ENCODE data around the gene MEIG1. TPM values are rescaled to one million over a fixed set of nuclear protein-coding genes. Genes with fewer than 3 reads are reported as not detected.
A peak's percentile ranks its signal among the peaks of the same experiment; 100 is the strongest.
"Not testable (repeated sequence)": the region's sequence is repeated elsewhere in the genome, so short reads cannot be mapped to it uniquely, and the experiment has no call there.

The MEIG1 gene, protein sequence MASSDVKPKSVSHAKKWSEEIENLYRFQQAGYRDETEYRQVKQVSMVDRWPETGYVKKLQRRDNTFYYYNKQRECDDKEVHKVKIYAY
- 0.44 TPM in 1 of 2 replicates, not detected in the other for total RNA-seq

GRCh38 chr10:14959221-14960057 is at the start of gene MEIG1:
MEIG1 (plus strand) TSS chr10:14959388; CDS start chr10:14966469, 7,081 bp downstream.
- peak within 1 kb of the TSS; percentile 97 for H3K4me3 Mint-ChIP-seq
- intact Hi-C loops (cut with micrococcal nuclease) = loop anchor here (1.0 to 10.0 kb wide), 9 partner anchors 8 to 1615 kb away; partner anchors contain the start of genes CDNF, HSPA14, MSANTD7 and NMT2
- peak; percentile 91 for DNase-seq (ENCODE audit: low spot score)
- H3K4me1 Mint-ChIP-seq (ENCODE audit: low read depth) = peaks cover 22% of the 10 kb centered on the region
- no peaks in the 10 kb centered on the region for H3K36me3 Mint-ChIP-seq (ENCODE audit: low read depth)
- H3K27me3 Mint-ChIP-seq (ENCODE audit: insufficient read depth) = no peaks in the 10 kb centered on the region
- peak within 1 kb of the TSS; percentile 95 for H3K27ac Mint-ChIP-seq
- H3K9me3 Mint-ChIP-seq = no peaks in the 10 kb centered on the region

GRCh38 chr10:14910953-14911352 is 48.2 kb upstream of the MEIG1 start:
- Mint-ChIP-seq H3K27me3 (ENCODE audit: insufficient read depth) (no peaks in the 10 kb centered on the region), H3K4me3 (no peak overlapping the region), H3K9me3 (peaks cover 16% of the 10 kb centered on the region), H3K4me1 (ENCODE audit: low read depth) (peaks cover 29% of the 10 kb centered on the region), H3K27ac (no peak overlapping the region), H3K36me3 (ENCODE audit: low read depth) (peaks cover 73% of the 10 kb centered on the region)
- no peak for DNase-seq (ENCODE audit: low spot score)
- intact Hi-C loops (cut with micrococcal nuclease) = no loop called here

DNA sequence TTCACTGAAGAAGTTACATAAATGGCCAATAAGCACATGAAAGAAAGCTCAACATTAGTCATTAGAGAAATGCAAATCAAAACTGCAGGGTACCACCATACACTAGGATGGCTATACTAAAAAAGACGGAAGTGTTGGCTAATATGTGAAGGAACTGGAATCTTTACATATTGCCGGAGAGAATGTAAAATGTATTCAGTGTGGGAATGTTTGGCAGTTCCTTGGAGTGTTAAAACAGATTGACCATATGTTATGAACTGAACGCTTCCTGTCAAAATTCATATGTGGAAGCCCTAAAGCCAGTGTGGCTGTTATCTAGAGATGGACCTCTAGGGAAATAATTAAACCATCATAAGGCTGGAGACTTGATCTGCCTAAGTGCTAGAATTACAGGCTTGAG is 47.4 kb upstream of the MEIG1 start:
- intact Hi-C loops (cut with micrococcal nuclease) = no loop called here
- H3K27me3 Mint-ChIP-seq (ENCODE audit: insufficient read depth) = no peaks in the 10 kb centered on the region
- DNase-seq (ENCODE audit: low spot score) = no peak
- H3K9me3 Mint-ChIP-seq = peaks cover 21% of the 10 kb centered on the region
- H3K27ac Mint-ChIP-seq = no peak overlapping the region
- H3K4me3 Mint-ChIP-seq = no peak overlapping the region
- peaks cover 28% of the 10 kb centered on the region for H3K4me1 Mint-ChIP-seq (ENCODE audit: low read depth)
- peaks cover 79% of the 10 kb centered on the region for H3K36me3 Mint-ChIP-seq (ENCODE audit: low read depth)

DNA sequence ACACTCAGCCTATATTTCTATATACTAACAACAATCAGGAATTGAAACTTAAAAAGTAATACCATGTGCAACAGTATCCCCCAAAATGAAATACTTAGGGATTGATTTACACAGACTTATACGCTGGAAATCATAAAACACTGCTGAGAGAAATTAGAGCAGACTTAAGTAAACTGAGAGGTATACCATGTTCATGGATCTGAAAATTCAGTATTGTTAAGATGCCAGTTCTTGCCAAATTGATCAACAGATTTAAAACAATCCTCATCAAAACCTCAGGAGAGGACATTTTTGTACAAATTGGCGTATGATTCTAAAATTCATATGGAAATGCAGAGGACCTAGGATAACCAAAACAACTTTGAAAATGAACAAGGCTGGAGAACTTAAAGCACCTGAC is 42.6 kb upstream of the MEIG1 start:
- no peaks in the 10 kb centered on the region for H3K27me3 Mint-ChIP-seq (ENCODE audit: insufficient read depth)
- intact Hi-C loops (cut with micrococcal nuclease) = no loop called here
- no peak overlapping the region for H3K4me3 Mint-ChIP-seq
- peaks cover 37% of the 10 kb centered on the region for H3K9me3 Mint-ChIP-seq
- peaks cover 24% of the 10 kb centered on the region for H3K4me1 Mint-ChIP-seq (ENCODE audit: low read depth)
- no peak overlapping the region for H3K27ac Mint-ChIP-seq
- peaks cover 84% of the 10 kb centered on the region for H3K36me3 Mint-ChIP-seq (ENCODE audit: low read depth)
- DNase-seq (ENCODE audit: low spot score) = no peak

DNA sequence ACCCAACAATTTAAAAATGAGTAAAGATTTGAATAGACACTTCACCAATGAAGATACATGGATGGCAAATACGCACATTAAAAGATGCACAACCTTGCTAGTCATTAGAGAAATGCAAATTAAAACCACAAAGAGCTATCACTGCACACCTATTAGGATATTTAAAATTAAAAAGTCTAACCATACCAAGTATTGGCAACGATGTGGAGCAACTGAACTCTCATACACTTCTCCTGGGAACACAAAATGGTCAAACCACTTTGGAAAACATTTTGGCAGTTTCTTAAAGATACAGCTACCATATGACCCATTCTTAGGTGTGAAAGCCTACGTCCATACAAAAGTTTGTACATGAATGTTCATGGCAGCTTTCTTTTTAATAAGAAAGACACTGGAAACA is 41.4 kb upstream of the MEIG1 start:
- Mint-ChIP-seq H3K4me1 (ENCODE audit: low read depth) (peaks cover 24% of the 10 kb centered on the region), H3K36me3 (ENCODE audit: low read depth) (peaks cover 86% of the 10 kb centered on the region), H3K27ac (no peak overlapping the region), H3K27me3 (ENCODE audit: insufficient read depth) (no peaks in the 10 kb centered on the region), H3K4me3 (no peak overlapping the region), H3K9me3 (peaks cover 37% of the 10 kb centered on the region)
- intact Hi-C loops (cut with micrococcal nuclease) = no loop called here
- DNase-seq (ENCODE audit: low spot score) = no peak

DNA sequence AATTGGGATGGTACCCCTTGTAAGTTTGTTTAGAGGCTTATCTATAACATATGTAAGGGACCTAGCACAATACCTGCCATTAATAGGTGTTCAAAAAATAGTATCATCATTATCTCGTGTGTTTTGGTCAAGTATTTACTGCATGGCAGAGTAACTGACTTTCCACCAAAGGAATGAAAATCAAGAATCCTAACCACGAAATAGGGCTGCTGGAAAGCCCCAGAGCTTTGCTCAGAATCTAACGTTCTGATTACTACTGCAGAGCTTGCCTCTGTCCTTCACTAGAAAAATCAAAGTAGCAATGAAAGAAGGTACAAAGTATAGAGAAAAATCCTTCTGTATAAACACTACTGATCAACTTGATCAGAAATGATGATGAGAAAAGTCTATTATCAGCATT is 40.2 kb upstream of the MEIG1 start:
- peak overlapping the region; percentile 66 for H3K27ac Mint-ChIP-seq
- peaks cover 84% of the 10 kb centered on the region for H3K36me3 Mint-ChIP-seq (ENCODE audit: low read depth)
- peaks cover 32% of the 10 kb centered on the region for H3K9me3 Mint-ChIP-seq
- H3K4me1 Mint-ChIP-seq (ENCODE audit: low read depth) = peaks cover 24% of the 10 kb centered on the region
- H3K27me3 Mint-ChIP-seq (ENCODE audit: insufficient read depth) = no peaks in the 10 kb centered on the region
- no peak for DNase-seq (ENCODE audit: low spot score)
- no peak overlapping the region for H3K4me3 Mint-ChIP-seq
- intact Hi-C loops (cut with micrococcal nuclease) = no loop called here

DNA sequence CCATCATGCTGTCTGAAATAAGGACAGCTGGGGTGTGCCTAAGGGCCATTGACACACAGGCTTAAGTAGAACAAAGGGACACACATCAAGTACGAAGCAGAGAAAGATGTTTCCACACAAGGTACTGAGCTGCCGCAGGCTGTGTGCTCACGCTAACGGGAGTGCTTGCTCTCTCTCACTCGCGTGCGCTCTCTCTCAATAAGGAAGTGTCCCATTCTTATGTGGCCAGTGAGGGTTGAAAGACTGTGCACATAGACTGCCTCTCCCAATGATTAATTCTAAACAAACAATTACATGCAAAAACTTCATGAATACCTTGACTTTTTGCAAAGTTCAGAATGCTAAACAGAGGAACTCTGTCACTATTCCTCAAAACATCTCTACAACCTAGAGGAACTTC is 35.2 kb upstream of the MEIG1 start:
- DNase-seq (ENCODE audit: low spot score) = no peak
- intact Hi-C loops (cut with micrococcal nuclease) = no loop called here
- H3K27me3 Mint-ChIP-seq (ENCODE audit: insufficient read depth) = no peaks in the 10 kb centered on the region
- no peak overlapping the region for H3K27ac Mint-ChIP-seq
- peaks cover 7% of the 10 kb centered on the region for H3K4me1 Mint-ChIP-seq (ENCODE audit: low read depth)
- peaks cover 66% of the 10 kb centered on the region for H3K36me3 Mint-ChIP-seq (ENCODE audit: low read depth)
- no peak overlapping the region for H3K4me3 Mint-ChIP-seq
- peaks cover 3% of the 10 kb centered on the region for H3K9me3 Mint-ChIP-seq

DNA sequence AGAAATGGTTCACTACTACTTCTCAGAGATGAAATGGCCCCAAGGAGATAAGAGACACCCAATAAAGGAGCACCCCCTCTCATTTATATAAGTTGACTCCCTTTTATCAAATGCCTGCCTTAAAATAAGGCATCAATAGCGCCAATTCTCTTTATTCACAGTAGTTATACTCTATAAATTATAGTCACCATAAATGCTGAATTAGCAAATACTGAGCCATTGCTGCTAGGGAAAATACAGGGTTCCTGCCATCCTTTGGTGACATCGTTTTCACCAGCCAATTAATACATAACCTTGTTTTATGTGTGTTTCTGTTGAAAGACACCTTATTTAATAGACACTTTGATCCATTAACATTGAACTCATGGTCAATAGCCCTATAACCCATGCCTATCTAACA is 33.9 kb upstream of the MEIG1 start:
- H3K27me3 Mint-ChIP-seq (ENCODE audit: insufficient read depth) = no peaks in the 10 kb centered on the region
- DNase-seq (ENCODE audit: low spot score) = no peak
- no peak overlapping the region for H3K27ac Mint-ChIP-seq
- no peaks in the 10 kb centered on the region for H3K9me3 Mint-ChIP-seq
- no peak overlapping the region for H3K4me3 Mint-ChIP-seq
- no peaks in the 10 kb centered on the region for H3K4me1 Mint-ChIP-seq (ENCODE audit: low read depth)
- H3K36me3 Mint-ChIP-seq (ENCODE audit: low read depth) = peaks cover 53% of the 10 kb centered on the region
- intact Hi-C loops (cut with micrococcal nuclease) = no loop called here

DNA sequence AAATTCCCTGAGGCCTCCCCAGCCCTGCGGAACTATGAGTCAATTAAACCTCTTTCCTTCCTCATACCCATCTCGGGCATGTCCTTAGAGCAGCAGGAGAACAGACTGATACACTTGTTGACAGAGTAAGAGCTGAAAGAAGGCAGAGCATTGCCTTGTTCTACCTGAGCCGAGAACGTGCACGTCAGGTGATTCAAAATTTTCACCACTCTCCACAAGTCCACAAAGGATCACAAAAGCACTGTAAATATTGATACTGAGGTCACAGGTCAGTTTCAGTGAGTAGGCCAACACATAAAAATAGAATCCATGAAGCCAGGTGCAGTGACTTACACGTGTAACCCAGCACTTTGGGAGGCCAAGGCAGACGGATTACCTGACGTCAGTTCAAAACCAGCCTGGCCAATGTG is 33.1 kb upstream of the MEIG1 start:
- Mint-ChIP-seq H3K4me3 (no peak overlapping the region), H3K36me3 (ENCODE audit: low read depth) (peaks cover 50% of the 10 kb centered on the region), H3K9me3 (no peaks in the 10 kb centered on the region), H3K27ac (no peak overlapping the region), H3K4me1 (ENCODE audit: low read depth) (no peaks in the 10 kb centered on the region), H3K27me3 (ENCODE audit: insufficient read depth) (no peaks in the 10 kb centered on the region)
- intact Hi-C loops (cut with micrococcal nuclease) = no loop called here
- no peak for DNase-seq (ENCODE audit: low spot score)

GRCh38 chr10:14926722-14927416 is 32.3 kb upstream of the MEIG1 start:
- no peak for DNase-seq (ENCODE audit: low spot score)
- H3K4me1 Mint-ChIP-seq (ENCODE audit: low read depth) = no peaks in the 10 kb centered on the region

GRCh38 chr10:14930610-14931009 is 28.6 kb upstream of the MEIG1 start:
- no peak overlapping the region for H3K4me3 Mint-ChIP-seq
- intact Hi-C loops (cut with micrococcal nuclease) = no loop called here
- no peaks in the 10 kb centered on the region for H3K27me3 Mint-ChIP-seq (ENCODE audit: insufficient read depth)
- DNase-seq (ENCODE audit: low spot score) = no peak
- peaks cover 46% of the 10 kb centered on the region for H3K36me3 Mint-ChIP-seq (ENCODE audit: low read depth)
- H3K4me1 Mint-ChIP-seq (ENCODE audit: low read depth) = no peaks in the 10 kb centered on the region
- no peak overlapping the region for H3K27ac Mint-ChIP-seq
- no peaks in the 10 kb centered on the region for H3K9me3 Mint-ChIP-seq

More at GRCh38 chr10:14926722-14927416, 32.3 kb upstream of the MEIG1 start:
- Mint-ChIP-seq H3K27me3 (ENCODE audit: insufficient read depth) (no peaks in the 10 kb centered on the region), H3K27ac (no peak overlapping the region), H3K4me3 (no peak overlapping the region), H3K36me3 (ENCODE audit: low read depth) (peaks cover 44% of the 10 kb centered on the region), H3K9me3 (no peaks in the 10 kb centered on the region)
- intact Hi-C loops (cut with micrococcal nuclease) = no loop called here

- intact Hi-C loops (cut with micrococcal nuclease) = no loop called here
- no peaks in the 10 kb centered on the region for H3K4me1 Mint-ChIP-seq (ENCODE audit: low read depth)
- H3K36me3 Mint-ChIP-seq (ENCODE audit: low read depth) = peaks cover 38% of the 10 kb centered on the region
- H3K27ac Mint-ChIP-seq = no peak overlapping the region
- H3K9me3 Mint-ChIP-seq = no peaks in the 10 kb centered on the region
- DNase-seq (ENCODE audit: low spot score) = no peak
- H3K4me3 Mint-ChIP-seq = no peak overlapping the region
- H3K27me3 Mint-ChIP-seq (ENCODE audit: insufficient read depth) = no peaks in the 10 kb centered on the region
These were observed 22.6 kb upstream of the MEIG1 start for GRCh38 chr10:14936584-14936983.

GRCh38 chr10:14938971-14939370 is 20.2 kb upstream of the MEIG1 start:
- H3K27me3 Mint-ChIP-seq (ENCODE audit: insufficient read depth); H3K4me3 Mint-ChIP-seq; H3K27ac Mint-ChIP-seq; H3K9me3 Mint-ChIP-seq; H3K4me1 Mint-ChIP-seq (ENCODE audit: low read depth); DNase-seq (ENCODE audit: low spot score); intact Hi-C loops (cut with micrococcal nuclease): not testable (repeated sequence)
- peaks cover 29% of the 10 kb centered on the region for H3K36me3 Mint-ChIP-seq (ENCODE audit: low read depth)

Data from activated T-helper 1 cell treated with anti-CD3 and anti-CD28 coated beads, Interleukin-12 subunit alpha, Interleukin-12 subunit beta, Interleukin-2, Interleukin-4 antibody, amounts not matched to agents 30 ng/mL and 10 ng/mL and 1 ng/mL, durations not matched to agents 14 hours and 24 hours and 36 hours (primary cell).